ENCODE measurements around the gene CCDC187. TPM values are rescaled to one million over a fixed set of nuclear protein-coding genes. Genes with fewer than 3 reads are reported as not detected.

CCDC187 gene
- total and polyA plus RNA-seq, 2 of the 13 experiments (the other 11 are each of a cell fraction or from before 2014, with no cell fraction given): 0.03 to 0.13 TPM

GRCh38 chr9:136283291-136284235 lies 20.3 kb downstream of the CCDC187 start (continued):
- TF ChIP-seq ZNF350 (CRISPR knock-in tag; IDR thresholded peaks at IDR 0.05; ENCODE audit: borderline replicate concordance, low read depth) (0 out of 2 replicates have a peak, but pooled peaks have one; percentile 22), BHLHE40 (IDR thresholded peaks at IDR 0.05; ENCODE audit: low read length) (no peak), ZNF572 (CRISPR knock-in tag; IDR thresholded peaks at IDR 0.05) (0 out of 2 replicates have a peak, but pooled peaks have one; percentile 49), ZNF891 (CRISPR knock-in tag; IDR thresholded peaks at IDR 0.05) (no peak), ZBTB38 (CRISPR knock-in tag; IDR thresholded peaks at IDR 0.05) (no peak), JUND (CRISPR knock-in tag; IDR thresholded peaks at IDR 0.05) (no peak), SIN3B (IDR thresholded peaks at IDR 0.05; ENCODE audit: low read length) (no peak), REL (CRISPR knock-in tag; conservative IDR thresholded peaks at IDR 0.05) (no peak)
- TF ChIP-seq, protein P1, sequence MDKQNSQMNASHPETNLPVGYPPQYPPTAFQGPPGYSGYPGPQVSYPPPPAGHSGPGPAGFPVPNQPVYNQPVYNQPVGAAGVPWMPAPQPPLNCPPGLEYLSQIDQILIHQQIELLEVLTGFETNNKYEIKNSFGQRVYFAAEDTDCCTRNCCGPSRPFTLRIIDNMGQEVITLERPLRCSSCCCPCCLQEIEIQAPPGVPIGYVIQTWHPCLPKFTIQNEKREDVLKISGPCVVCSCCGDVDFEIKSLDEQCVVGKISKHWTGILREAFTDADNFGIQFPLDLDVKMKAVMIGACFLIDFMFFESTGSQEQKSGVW (CRISPR knock-in tag; IDR thresholded peaks at IDR 0.05; ENCODE audit: borderline replicate concordance): no peak
- TF ChIP-seq, protein P2, sequence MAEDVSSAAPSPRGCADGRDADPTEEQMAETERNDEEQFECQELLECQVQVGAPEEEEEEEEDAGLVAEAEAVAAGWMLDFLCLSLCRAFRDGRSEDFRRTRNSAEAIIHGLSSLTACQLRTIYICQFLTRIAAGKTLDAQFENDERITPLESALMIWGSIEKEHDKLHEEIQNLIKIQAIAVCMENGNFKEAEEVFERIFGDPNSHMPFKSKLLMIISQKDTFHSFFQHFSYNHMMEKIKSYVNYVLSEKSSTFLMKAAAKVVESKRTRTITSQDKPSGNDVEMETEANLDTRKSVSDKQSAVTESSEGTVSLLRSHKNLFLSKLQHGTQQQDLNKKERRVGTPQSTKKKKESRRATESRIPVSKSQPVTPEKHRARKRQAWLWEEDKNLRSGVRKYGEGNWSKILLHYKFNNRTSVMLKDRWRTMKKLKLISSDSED (CRISPR knock-in tag; IDR thresholded peaks at IDR 0.05): no peak
- TF ChIP-seq, protein P3, sequence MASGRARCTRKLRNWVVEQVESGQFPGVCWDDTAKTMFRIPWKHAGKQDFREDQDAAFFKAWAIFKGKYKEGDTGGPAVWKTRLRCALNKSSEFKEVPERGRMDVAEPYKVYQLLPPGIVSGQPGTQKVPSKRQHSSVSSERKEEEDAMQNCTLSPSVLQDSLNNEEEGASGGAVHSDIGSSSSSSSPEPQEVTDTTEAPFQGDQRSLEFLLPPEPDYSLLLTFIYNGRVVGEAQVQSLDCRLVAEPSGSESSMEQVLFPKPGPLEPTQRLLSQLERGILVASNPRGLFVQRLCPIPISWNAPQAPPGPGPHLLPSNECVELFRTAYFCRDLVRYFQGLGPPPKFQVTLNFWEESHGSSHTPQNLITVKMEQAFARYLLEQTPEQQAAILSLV (CRISPR knock-in tag; IDR thresholded peaks at IDR 0.05; ENCODE audit: borderline replicate concordance): 0 out of 2 replicates have a peak, but pooled peaks have one; percentile 20
